ENCODE measurements around the gene DESI1. TPM values are rescaled to one million over a fixed set of nuclear protein-coding genes. Genes with fewer than 3 reads are reported as not detected.

DESI1 gene
- polyA plus RNA-seq, 2 of the 4 experiments (the other 2 are of a cell fraction) = 13.9 to 19.4 TPM

- Histone ChIP-seq H3K27ac (no peak overlapping the region), H3K4me1 (no peaks in the 10 kb centered on the region), H3K9me3 (no peaks in the 10 kb centered on the region), H3K4me2 (no peak overlapping the region), H3K4me3 (no peak overlapping the region)
- no peak for TF ChIP-seq PBX3 (IDR thresholded peaks at IDR 0.05)
- no peak for TF ChIP-seq KDM5A (IDR thresholded peaks at IDR 0.05)
- no peak for TF ChIP-seq RAD21 (conservative IDR thresholded peaks at IDR 0.05 in 1 of 2, IDR thresholded peaks at IDR 0.05 in 1 of 2)
- TF ChIP-seq ZC3H11A (IDR thresholded peaks at IDR 0.05) = no peak
- no peak for TF ChIP-seq JUNB (IDR thresholded peaks at IDR 0.05)
- TF ChIP-seq ZNF302 (CRISPR knock-in tag; IDR thresholded peaks at IDR 0.05) = no peak
- TF ChIP-seq NR3C1 (IDR thresholded peaks at IDR 0.05) = no peak
- no peak for TF ChIP-seq EHF (CRISPR knock-in tag; IDR thresholded peaks at IDR 0.05)
- TF ChIP-seq KDM1A (IDR thresholded peaks at IDR 0.05; ENCODE audit: low read depth) = no peak
- no peak for TF ChIP-seq EHMT2 (IDR thresholded peaks at IDR 0.05; ENCODE audit: low read depth)
- TF ChIP-seq HDAC2 (IDR thresholded peaks at IDR 0.05) = no peak
- no peak for TF ChIP-seq HMGXB4 (CRISPR knock-in tag; IDR thresholded peaks at IDR 0.05; ENCODE audit: borderline replicate concordance)
- TF ChIP-seq CEBPB (IDR thresholded peaks at IDR 0.05) = no peak
- no peak for TF ChIP-seq TP53 (CRISPR knock-in tag; IDR thresholded peaks at IDR 0.05)
- no peak for TF ChIP-seq JUN (IDR thresholded peaks at IDR 0.05)
- ChIA-PET CTCF (interaction anchor here (0.7 to 4.6 kb wide), 6 partner anchors 8 to 373 kb away, joined by 3 to 21 read pairs (median 6); partner anchors contain the start of gene POLR3H), POLR2A (no interaction called here)
- FAIRE-seq (no peak), ATAC-seq (no peak), DNase-seq (ENCODE audit: low read depth in 1 of 2, low spot score in 1 of 2) (no peak)
- 80% methylated on average over 10 of the region's 11 CpGs for WGBS (ENCODE audit: missing lambda C conversion rate)
Measured at GRCh38 chr22:41551877-41552582, 68.8 kb downstream of the DESI1 start.

- Histone ChIP-seq H3K4me2 (no peak overlapping the region), H3K4me3 (no peak overlapping the region), H3K27ac (no peak overlapping the region), H3K9me3 (no peaks in the 10 kb centered on the region), H3K4me1 (no peaks in the 10 kb centered on the region)
- FAIRE-seq (no peak), ATAC-seq (no peak), DNase-seq (ENCODE audit: low read depth in 1 of 2, low spot score in 1 of 2) (no peak)
- POLR2A ChIA-PET = no interaction called here
- WGBS (ENCODE audit: missing lambda C conversion rate) = 83% methylated on average over 12 of the region's 12 CpGs
- TF ChIP-seq NR3C1 (IDR thresholded peaks at IDR 0.05) = no peak
- no peak for TF ChIP-seq EHF (CRISPR knock-in tag; IDR thresholded peaks at IDR 0.05)
- no peak for TF ChIP-seq KDM5A (IDR thresholded peaks at IDR 0.05)
- TF ChIP-seq GATA3 (IDR thresholded peaks at IDR 0.05; ENCODE audit: borderline replicate concordance) = no peak
- TF ChIP-seq RAD21 (conservative IDR thresholded peaks at IDR 0.05 in 1 of 2, IDR thresholded peaks at IDR 0.05 in 1 of 2) = no peak
- TF ChIP-seq ZFP36 (IDR thresholded peaks at IDR 0.05; ENCODE audit: borderline replicate concordance, partially characterized antibody) = no peak
- TF ChIP-seq CBX8 (IDR thresholded peaks at IDR 0.05) = no peak
- CTCF ChIA-PET = interaction anchor here (0.7 to 1.9 kb wide), 3 partner anchors 12 to 46 kb away, joined by 3 to 7 read pairs (median 4); no protein-coding TSS in a partner anchor
Measured at GRCh38 chr22:41550952-41551491, 69.8 kb downstream of the DESI1 start.

- 91% methylated on average over 5 of the region's 5 CpGs for WGBS (ENCODE audit: missing lambda C conversion rate)
- no peak overlapping the region for H3K4me3 ChIP-seq
- H3K4me2 ChIP-seq = no peak overlapping the region
- FAIRE-seq = no peak
- ATAC-seq = no peak
- CTCF ChIA-PET = interaction anchor here (0.5 to 1.9 kb wide), 4 partner anchors 13 to 324 kb away, joined by 3 to 9 read pairs (median 4); no protein-coding TSS in a partner anchor
- H3K4me1 ChIP-seq = peaks cover 7% of the 10 kb centered on the region
- POLR2A ChIA-PET = no interaction called here
- TF ChIP-seq TP53 (CRISPR knock-in tag; IDR thresholded peaks at IDR 0.05) = no peak
- TF ChIP-seq JUNB (IDR thresholded peaks at IDR 0.05) = no peak
- no peak for TF ChIP-seq CBX2 (IDR thresholded peaks at IDR 0.05; ENCODE audit: borderline replicate concordance, low read depth)
- TF ChIP-seq RCOR1 (IDR thresholded peaks at IDR 0.05; ENCODE audit: low read depth, low read length) = no peak
- TF ChIP-seq HDAC2 (IDR thresholded peaks at IDR 0.05) = no peak
- TF ChIP-seq TFCP2L1 (CRISPR knock-in tag; IDR thresholded peaks at IDR 0.05) = no peak
- TF ChIP-seq POLR2A (IDR thresholded peaks at IDR 0.05; ENCODE audit: low read length) = no peak
- TF ChIP-seq SREBF2 (IDR thresholded peaks at IDR 0.05) = no peak
- no peak for DNase-seq (ENCODE audit: low read depth in 1 of 2, low spot score in 1 of 2)
- no peaks in the 10 kb centered on the region for H3K9me3 ChIP-seq
- no peak overlapping the region for H3K27ac ChIP-seq
Measured at GRCh38 chr22:41548830-41549211, 72.0 kb downstream of the DESI1 start.

Small RNAs within 50 kb of the gene (small RNA-seq; reads per million reads assigned to genes)
- gene RF00019 = 0 reads per million in 6 experiments

Other genes starting within 250 kb of the DESI1 start
- 2.8 and 4.3 TPM in 2 replicates for gene TEF, start 239.1 kb downstream of the DESI1 start, polyA plus RNA-seq (2011; rRNA removed)
- gene TEF, start 239.1 kb downstream of the DESI1 start, polyA plus RNA-seq (2017; fragmentation: RNase III; extraction: RNeasy Plus Mini Kit Qiagen cat#74134 plus additional on column Dnase treatment) = 1.1 to 1.7 TPM (median 1.4 TPM) in 3 replicates
- 11.4 and 11.7 TPM in 2 replicates for gene TOB2, start 174.2 kb downstream of the DESI1 start, polyA plus RNA-seq (2011; rRNA removed)
- 13.6 to 14.7 TPM (median 14.4 TPM) in 3 replicates for gene TOB2, start 174.2 kb downstream of the DESI1 start, polyA plus RNA-seq (2017; fragmentation: RNase III; extraction: RNeasy Plus Mini Kit Qiagen cat#74134 plus additional on column Dnase treatment)
- 69.4 and 82.6 TPM in 2 replicates for gene PHF5A, start 152.4 kb downstream of the DESI1 start, polyA plus RNA-seq (2011; rRNA removed)
- gene PHF5A, start 152.4 kb downstream of the DESI1 start, polyA plus RNA-seq (2017; fragmentation: RNase III; extraction: RNeasy Plus Mini Kit Qiagen cat#74134 plus additional on column Dnase treatment) = 78.4 to 86.6 TPM (median 80.1 TPM) in 3 replicates
- gene ACO2, start 151.9 kb downstream of the DESI1 start, polyA plus RNA-seq (2011; rRNA removed) = 30.7 and 32.8 TPM in 2 replicates
- 43.7 to 45.7 TPM (median 43.7 TPM) in 3 replicates for gene ACO2, start 151.9 kb downstream of the DESI1 start, polyA plus RNA-seq (2017; fragmentation: RNase III; extraction: RNeasy Plus Mini Kit Qiagen cat#74134 plus additional on column Dnase treatment)
- 24.5 and 26.0 TPM in 2 replicates for gene POLR3H, start 76.6 kb downstream of the DESI1 start, polyA plus RNA-seq (2011; rRNA removed)
- gene POLR3H, start 76.6 kb downstream of the DESI1 start, polyA plus RNA-seq (2017; fragmentation: RNase III; extraction: RNeasy Plus Mini Kit Qiagen cat#74134 plus additional on column Dnase treatment) = 26.1 to 27.7 TPM (median 27.5 TPM) in 3 replicates
- 0.45 and 0.54 TPM in 2 replicates for gene CSDC2, start 60.0 kb downstream of the DESI1 start, polyA plus RNA-seq (2011; rRNA removed)
- 1.7 to 2.8 TPM (median 2.6 TPM) in 3 replicates for gene CSDC2, start 60.0 kb downstream of the DESI1 start, polyA plus RNA-seq (2017; fragmentation: RNase III; extraction: RNeasy Plus Mini Kit Qiagen cat#74134 plus additional on column Dnase treatment)
- gene PMM1, start 31.2 kb downstream of the DESI1 start, polyA plus RNA-seq (2011; rRNA removed) = 26.2 and 28.7 TPM in 2 replicates
- gene PMM1, start 31.2 kb downstream of the DESI1 start, polyA plus RNA-seq (2017; fragmentation: RNase III; extraction: RNeasy Plus Mini Kit Qiagen cat#74134 plus additional on column Dnase treatment) = 21.3 to 25.1 TPM (median 23.5 TPM) in 3 replicates
- gene XRCC6, start 252 bp upstream of the DESI1 start, polyA plus RNA-seq (2011; rRNA removed) = 139 and 189 TPM in 2 replicates
- gene XRCC6, start 252 bp upstream of the DESI1 start, polyA plus RNA-seq (2017; fragmentation: RNase III; extraction: RNeasy Plus Mini Kit Qiagen cat#74134 plus additional on column Dnase treatment) = 556 to 624 TPM (median 577 TPM) in 3 replicates
- 113 and 118 TPM in 2 replicates for gene SNU13, start 67.8 kb upstream of the DESI1 start, polyA plus RNA-seq (2011; rRNA removed)
- gene SNU13, start 67.8 kb upstream of the DESI1 start, polyA plus RNA-seq (2017; fragmentation: RNase III; extraction: RNeasy Plus Mini Kit Qiagen cat#74134 plus additional on column Dnase treatment) = 92.2 to 102 TPM (median 94.7 TPM) in 3 replicates
- gene MEI1, start 78.5 kb upstream of the DESI1 start, polyA plus RNA-seq (2011; rRNA removed) = 0.07 and 0.12 TPM in 2 replicates
- not detected in 3 replicates for gene MEI1, start 78.5 kb upstream of the DESI1 start, polyA plus RNA-seq (2017; fragmentation: RNase III; extraction: RNeasy Plus Mini Kit Qiagen cat#74134 plus additional on column Dnase treatment)
- gene CCDC134, start 179.6 kb upstream of the DESI1 start, polyA plus RNA-seq (2011; rRNA removed) = 2.5 and 3.6 TPM in 2 replicates
- 3.3 to 4.5 TPM (median 4.5 TPM) in 3 replicates for gene CCDC134, start 179.6 kb upstream of the DESI1 start, polyA plus RNA-seq (2017; fragmentation: RNase III; extraction: RNeasy Plus Mini Kit Qiagen cat#74134 plus additional on column Dnase treatment)
- 19.4 and 29.3 TPM in 2 replicates for gene SREBF2, start 212.1 kb upstream of the DESI1 start, polyA plus RNA-seq (2011; rRNA removed)
- 21.0 to 30.8 TPM (median 29.7 TPM) in 3 replicates for gene SREBF2, start 212.1 kb upstream of the DESI1 start, polyA plus RNA-seq (2017; fragmentation: RNase III; extraction: RNeasy Plus Mini Kit Qiagen cat#74134 plus additional on column Dnase treatment)

Data from A549 (cell line).